Panc1 (cell line): ENCODE measurements around the gene SH3D19.
"Not testable (repeated sequence)": the region's sequence is repeated elsewhere in the genome, so short reads cannot be mapped to it uniquely, and the experiment has no call there.

Experiments used
- POLR2AphosphoS5 ChIP-seq: IDR thresholded peaks from 2 replicates; pipeline ENCODE4 v1.6.1; 2012; ENCODE audit warnings: mild to moderate bottlenecking, low read depth, low read length, moderate library complexity
- TF ChIP-seq, protein P1 (sequence below): fragments of 450-650 bp; IDR thresholded peaks from 2 replicates; pipeline ENCODE4 v1.5.1; 2017; ENCODE audit warnings: mild to moderate bottlenecking

DNA sequence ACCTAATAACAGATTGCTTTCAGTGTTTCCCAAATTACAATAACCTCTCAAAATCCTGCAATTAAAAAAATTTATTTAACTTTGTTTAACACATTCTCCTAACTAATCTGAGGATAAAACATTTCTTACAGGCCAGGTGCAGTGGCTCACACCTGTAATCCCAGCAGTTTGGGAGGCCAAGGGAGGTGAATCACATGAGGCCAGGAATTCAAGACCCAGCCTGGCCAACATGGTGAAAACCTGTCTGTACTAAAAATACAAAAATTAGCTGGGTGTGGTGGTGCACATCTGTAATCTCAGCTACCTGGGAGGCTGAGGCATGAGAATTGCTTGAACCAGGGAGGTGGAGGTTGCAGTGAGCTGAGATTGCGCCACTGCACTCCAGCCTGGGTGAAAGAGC lies 90.0 kb downstream of the SH3D19 start:
- TF ChIP-seq, protein P1, sequence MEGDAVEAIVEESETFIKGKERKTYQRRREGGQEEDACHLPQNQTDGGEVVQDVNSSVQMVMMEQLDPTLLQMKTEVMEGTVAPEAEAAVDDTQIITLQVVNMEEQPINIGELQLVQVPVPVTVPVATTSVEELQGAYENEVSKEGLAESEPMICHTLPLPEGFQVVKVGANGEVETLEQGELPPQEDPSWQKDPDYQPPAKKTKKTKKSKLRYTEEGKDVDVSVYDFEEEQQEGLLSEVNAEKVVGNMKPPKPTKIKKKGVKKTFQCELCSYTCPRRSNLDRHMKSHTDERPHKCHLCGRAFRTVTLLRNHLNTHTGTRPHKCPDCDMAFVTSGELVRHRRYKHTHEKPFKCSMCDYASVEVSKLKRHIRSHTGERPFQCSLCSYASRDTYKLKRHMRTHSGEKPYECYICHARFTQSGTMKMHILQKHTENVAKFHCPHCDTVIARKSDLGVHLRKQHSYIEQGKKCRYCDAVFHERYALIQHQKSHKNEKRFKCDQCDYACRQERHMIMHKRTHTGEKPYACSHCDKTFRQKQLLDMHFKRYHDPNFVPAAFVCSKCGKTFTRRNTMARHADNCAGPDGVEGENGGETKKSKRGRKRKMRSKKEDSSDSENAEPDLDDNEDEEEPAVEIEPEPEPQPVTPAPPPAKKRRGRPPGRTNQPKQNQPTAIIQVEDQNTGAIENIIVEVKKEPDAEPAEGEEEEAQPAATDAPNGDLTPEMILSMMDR, result not testable (repeated sequence)
- not testable (repeated sequence) for TF ChIP-seq POLR2AphosphoS5
